NCI-H146 treated with DMSO at 0.1 percent for 48 hours (cell line): ENCODE results near the gene SHISA8.
A peak's percentile ranks its signal among the peaks of the same experiment; 100 is the strongest.

Experiments used
- DNase-seq: peaks from one replicate; lab custom pipeline; 2025; ENCODE audit not compliant: unreplicated experiment; lab: John Stamatoyannopoulos, UW

Gene SHISA8

DNA sequence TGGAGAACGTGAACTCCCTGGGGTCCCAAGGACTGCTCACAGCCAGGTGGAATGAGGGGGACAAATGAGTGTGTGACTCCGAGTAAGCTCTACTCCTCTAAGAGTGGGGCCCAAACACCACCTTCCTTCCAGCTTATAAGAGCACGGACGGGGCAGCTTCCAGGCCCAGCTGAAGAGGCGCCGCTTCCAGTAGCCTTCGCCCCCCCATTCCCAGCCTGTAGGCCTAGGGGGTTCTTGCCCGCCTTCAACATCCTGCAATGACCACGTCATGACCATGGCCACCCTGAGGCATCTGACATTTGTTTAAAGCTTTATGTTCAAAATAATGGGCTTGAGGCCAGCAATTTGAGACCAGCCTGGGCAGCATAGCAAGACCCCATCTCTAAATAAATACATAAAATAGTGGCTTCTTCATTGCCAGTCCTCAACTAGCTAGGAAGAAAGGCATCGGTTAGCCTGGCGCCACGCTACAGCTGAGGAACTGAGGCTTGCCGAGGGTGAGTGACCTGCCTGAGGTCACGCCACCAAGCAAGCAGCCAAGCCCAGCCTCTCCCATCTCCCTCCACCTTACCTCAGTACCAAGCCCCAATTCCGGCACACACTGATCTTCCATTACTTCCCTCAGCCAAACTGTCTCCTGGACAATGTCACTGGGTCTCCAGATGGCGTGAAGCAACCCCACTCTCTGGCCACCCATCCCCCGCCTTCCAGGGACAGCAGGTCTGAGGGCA is 19.6 kb upstream of the SHISA8 start:
- no peak for DNase-seq

GRCh38 chr22:41933411-41934177 is 18.7 kb upstream of the SHISA8 start:
- DNase-seq = no peak

- no peak for DNase-seq
Measured at GRCh38 chr22:41932353-41932752, 17.5 kb upstream of the SHISA8 start.

- DNase-seq = no peak
Measured at GRCh38 chr22:41931701-41932269, 16.9 kb upstream of the SHISA8 start.

- no peak for DNase-seq
Measured at GRCh38 chr22:41929418-41929810, 14.5 kb upstream of the SHISA8 start.

DNA sequence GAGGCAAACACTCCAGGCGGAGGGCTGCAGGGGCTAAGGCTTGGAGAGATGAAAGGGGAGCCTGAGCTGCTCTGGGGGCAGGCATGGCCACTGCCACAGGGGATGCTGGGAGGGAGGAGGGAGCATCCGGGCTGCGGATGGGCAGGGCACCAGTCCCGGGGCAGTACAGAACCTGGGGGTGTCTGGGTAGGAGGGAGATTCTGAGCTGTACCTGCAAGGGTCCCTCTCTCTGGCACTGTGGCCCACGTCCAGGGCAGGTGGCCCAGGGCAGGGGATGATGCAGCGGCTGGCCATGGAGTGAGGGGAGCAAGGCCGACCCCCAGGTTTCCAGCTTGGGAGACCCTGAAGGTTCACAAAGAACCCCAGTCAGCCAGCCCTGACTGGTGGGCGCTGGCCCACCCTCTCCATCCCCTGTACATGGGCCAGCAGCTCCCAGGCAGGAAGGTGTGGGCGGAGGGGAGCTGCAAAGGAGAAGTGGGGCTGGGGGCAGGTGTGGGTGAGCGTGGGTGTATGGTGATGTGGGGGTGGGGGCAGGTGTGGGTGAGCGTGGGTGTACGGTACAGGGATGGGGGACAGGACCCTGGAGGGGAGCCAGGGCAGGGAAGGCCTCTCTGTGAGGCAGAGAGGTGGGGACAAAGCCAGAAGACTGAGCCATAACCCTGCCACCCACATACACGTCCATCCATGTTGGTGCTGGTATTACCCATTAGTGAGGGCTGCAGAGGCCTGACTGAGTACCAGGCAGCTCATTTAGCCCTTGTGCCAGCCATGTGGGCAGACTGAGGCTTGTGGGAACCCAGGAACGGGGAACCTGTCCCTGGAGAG is 13.9 kb upstream of the SHISA8 start:
- no peak for DNase-seq

GRCh38 chr22:41927813-41928212 is 12.9 kb upstream of the SHISA8 start:
- DNase-seq = no peak

DNA sequence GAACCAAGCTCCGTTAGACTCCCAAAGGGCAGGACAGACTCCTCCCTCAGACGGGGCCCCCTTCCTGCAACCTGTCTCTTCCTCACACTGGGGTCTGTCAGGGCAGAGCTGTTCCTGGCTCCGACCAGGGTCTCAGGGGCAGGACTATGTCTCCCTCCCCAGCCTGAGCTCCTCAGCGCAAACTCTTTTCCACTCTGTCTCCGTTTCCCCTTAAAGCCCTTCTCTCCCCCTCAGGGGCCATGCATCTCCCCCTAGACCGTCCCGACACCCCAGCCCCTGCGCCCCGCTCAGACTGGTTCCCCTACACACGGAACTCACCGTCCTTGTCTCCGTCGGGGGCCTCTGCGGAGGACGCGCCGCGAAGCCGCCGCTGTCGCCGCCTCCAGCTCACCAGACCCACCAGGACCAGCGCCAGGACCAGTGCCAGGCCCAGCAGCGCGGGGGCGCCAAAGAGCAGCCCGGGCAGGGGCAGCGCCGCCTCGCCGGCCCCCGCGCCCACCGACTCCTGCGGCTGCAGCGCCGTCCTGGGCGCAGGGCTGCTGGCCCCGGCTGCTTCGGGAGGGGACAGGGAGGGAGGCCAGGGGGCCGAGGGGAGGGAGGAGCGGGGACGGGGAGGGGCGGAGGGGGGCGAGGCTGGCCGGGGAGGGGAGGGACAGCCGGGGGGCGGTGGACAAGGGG is 11.0 kb upstream of the SHISA8 start:
- DNase-seq = peak; percentile 33

DNA sequence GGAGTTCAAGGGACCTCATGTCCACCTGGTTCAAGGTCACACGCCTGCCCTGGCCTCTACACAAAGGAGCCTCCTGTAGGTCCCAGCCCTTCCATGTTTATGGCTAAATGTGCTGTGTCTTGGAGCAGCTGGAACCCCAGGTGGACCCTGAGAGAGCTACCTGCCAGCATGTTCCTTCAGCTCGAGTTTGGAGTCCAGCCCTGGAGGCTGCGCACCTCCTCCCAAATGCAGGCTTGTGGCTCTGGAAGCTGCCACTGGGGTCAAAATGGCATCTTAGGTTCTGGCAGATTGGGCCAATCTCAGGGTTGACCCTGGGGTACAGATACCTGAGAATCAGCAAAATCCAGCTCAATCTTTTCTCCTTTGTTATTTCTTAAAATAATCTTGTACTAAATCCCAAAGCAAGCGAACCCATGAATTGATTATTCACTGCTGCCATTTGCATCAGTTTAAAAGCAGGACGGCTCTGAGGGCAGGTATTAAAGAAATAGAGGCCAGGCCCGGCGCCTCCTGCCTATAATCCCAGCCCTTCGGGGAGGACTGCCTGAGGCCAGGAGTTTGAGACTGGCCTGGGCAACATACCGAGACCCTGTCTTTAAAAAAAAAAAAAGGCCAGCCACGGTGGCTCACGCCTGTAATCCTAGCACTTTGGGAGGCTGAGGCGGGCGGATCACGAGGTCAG is 8.9 kb upstream of the SHISA8 start:
- no peak for DNase-seq

- DNase-seq = no peak
Measured at GRCh38 chr22:41922940-41923594, 8.2 kb upstream of the SHISA8 start.

GRCh38 chr22:41922328-41922727 is 7.5 kb upstream of the SHISA8 start:
- no peak for DNase-seq

GRCh38 chr22:41920271-41920976 is 5.5 kb upstream of the SHISA8 start:
- no peak for DNase-seq

- no peak for DNase-seq
Measured at GRCh38 chr22:41919357-41920224, 4.7 kb upstream of the SHISA8 start.

GRCh38 chr22:41917903-41918791 is 3.3 kb upstream of the SHISA8 start:
- DNase-seq = no peak

DNA sequence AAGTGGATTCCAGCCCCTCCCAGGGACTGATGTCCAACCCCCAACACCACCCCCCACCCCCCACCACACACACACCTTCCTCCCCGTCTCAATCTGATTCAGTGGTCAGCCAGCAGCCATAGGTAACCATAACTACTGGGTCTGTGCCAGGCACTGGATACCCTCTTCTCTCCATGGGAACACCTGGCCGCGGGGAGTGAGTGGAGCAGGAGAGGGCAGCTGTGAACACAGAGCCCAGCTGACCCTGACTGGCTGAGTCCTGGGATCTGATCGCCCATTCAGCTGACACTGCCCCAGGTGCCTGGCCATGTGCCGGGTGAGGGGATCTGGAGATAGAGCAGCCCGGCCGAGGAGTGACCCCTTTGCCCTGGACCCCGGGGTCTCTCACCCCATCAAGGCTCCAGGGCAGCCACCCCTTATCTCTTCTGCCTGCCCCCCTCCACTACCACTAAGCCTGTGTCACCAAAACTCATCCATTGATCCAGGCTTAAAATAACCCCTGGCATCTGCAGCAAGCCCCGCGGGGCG is 2.6 kb upstream of the SHISA8 start:
- DNase-seq = peak; percentile 19

DNA sequence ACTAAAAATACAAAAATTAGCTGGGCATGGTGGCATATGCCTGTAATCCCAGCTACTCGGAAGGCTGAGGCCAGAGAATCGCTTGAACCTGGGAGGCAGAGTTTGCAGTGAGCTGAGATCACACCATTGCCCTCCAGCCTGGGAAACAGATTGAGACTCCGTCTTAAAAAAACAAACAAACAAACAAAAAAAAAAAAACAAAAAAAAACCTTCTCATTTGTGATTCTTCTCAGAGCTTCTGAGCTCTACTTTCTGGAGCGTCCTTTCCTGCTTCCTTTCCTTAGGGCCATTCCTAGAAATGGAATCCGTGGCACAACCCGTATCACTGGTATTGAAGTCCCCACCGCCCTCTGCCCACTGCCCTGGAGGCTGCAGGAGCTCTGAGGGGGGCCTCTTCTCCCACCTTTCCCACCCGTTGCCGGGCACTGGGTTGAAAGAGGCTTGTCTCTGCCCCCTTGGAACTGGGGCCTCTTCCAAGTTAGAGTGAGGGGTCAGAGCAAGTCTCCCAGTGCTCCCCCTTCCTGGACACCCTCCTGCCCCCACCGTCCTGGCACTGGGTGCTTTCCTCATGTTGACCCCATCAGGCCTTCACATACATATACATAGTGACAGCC is 2.0 kb upstream of the SHISA8 start:
- no peak for DNase-seq
